Measurements from ENCODE around the gene INHBA. TPM values are rescaled to one million over a fixed set of nuclear protein-coding genes. Genes with fewer than 3 reads are reported as not detected.

Gene INHBA
- total and polyA plus RNA-seq, 2 donors (not counting 3 experiments of a cell fraction or from before 2014, with no cell fraction given), result 22.9 to 23.2 TPM

DNA sequence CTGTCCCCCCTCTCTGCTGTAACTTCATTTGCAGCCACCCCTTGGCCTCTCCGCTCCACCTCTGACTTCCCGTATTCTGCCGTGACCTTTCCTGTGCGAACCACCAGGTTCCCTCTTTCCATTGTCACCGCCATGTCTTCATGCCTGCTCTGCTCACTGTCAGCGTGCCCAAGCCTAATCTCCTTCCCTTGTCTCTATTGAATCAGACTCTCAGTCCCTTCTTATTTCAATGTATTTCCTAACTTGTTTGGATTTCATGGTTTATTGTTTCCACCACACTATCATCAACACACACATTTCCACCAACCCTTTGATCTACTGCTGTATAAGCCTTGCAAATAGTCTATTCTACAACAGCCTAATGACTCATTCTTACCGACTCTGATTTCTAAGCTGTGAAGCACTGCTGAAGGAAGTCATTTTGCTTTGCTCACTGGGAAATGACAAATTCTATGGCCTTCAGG is 30.0 kb upstream of the INHBA start:
- BruUV-seq (replicated peaks), result no TSS peak
- H3K36me3 ChIP-seq (ENCODE audit: control insufficient read depth in 2 of 2, extremely low read depth in 1 of 2, insufficient read depth in 2 of 2, low read length in 2 of 2), result no peaks in the 10 kb centered on the region
- no peaks in the 10 kb centered on the region for H3K79me2 ChIP-seq (ENCODE audit: control insufficient read depth, insufficient read depth, low read length)
- intact Hi-C loops (cut with micrococcal nuclease) (loop anchor here (1.0 to 5.0 kb wide), 4 partner anchors 1128 to 1836 kb away; no protein-coding TSS in a partner anchor), dilution Hi-C loops (cut with MboI; ENCODE audit: extremely low pct_ligation_motif_present, low sequenced_read_pairs) (no loop called here)
- H3K9ac ChIP-seq (replicated peaks; ENCODE audit: extremely low read depth, insufficient read depth, low read length), result no peak overlapping the region
- DNase-seq (ENCODE audit: low read depth, low spot score) (peak; percentile 62), FAIRE-seq (peak; percentile 21)
- TF ChIP-seq JUN (IDR thresholded peaks at IDR 0.05; ENCODE audit: borderline replicate concordance, insufficient read depth, insufficient read length, low read depth), result peak; percentile 53
- TF ChIP-seq, protein P1, sequence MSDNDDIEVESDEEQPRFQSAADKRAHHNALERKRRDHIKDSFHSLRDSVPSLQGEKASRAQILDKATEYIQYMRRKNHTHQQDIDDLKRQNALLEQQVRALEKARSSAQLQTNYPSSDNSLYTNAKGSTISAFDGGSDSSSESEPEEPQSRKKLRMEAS (IDR thresholded peaks at IDR 0.05; ENCODE audit: insufficient read depth, insufficient read length), result no peak
- TF ChIP-seq FOS (IDR thresholded peaks at IDR 0.05; ENCODE audit: borderline replicate concordance, insufficient read depth, low read length), result peak; percentile 50
- peak; percentile 37 for TF ChIP-seq GATA2 (IDR thresholded peaks at IDR 0.05; ENCODE audit: insufficient read depth, insufficient read length, low read depth, low read length)
- TF ChIP-seq, protein P2, sequence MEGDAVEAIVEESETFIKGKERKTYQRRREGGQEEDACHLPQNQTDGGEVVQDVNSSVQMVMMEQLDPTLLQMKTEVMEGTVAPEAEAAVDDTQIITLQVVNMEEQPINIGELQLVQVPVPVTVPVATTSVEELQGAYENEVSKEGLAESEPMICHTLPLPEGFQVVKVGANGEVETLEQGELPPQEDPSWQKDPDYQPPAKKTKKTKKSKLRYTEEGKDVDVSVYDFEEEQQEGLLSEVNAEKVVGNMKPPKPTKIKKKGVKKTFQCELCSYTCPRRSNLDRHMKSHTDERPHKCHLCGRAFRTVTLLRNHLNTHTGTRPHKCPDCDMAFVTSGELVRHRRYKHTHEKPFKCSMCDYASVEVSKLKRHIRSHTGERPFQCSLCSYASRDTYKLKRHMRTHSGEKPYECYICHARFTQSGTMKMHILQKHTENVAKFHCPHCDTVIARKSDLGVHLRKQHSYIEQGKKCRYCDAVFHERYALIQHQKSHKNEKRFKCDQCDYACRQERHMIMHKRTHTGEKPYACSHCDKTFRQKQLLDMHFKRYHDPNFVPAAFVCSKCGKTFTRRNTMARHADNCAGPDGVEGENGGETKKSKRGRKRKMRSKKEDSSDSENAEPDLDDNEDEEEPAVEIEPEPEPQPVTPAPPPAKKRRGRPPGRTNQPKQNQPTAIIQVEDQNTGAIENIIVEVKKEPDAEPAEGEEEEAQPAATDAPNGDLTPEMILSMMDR (IDR thresholded peaks at IDR 0.05; ENCODE audit: extremely low read depth in 1 of 2, insufficient read depth in 1 of 2, low read depth in 1 of 2, low read length in 2 of 2), result no peak
- H3K4me3 ChIP-seq (replicated peaks in 1 of 3; ENCODE audit: insufficient read depth in 1 of 3, low read depth in 1 of 3, low read length in 3 of 3), result no peak overlapping the region
- no peak overlapping the region for H3K27ac ChIP-seq (ENCODE audit: insufficient read depth, low read depth, low read length)
- H3K4me2 ChIP-seq (ENCODE audit: insufficient read depth, low read length), result no peak overlapping the region
- no peaks in the 10 kb centered on the region for H3K9me1 ChIP-seq (replicated peaks; ENCODE audit: control insufficient read depth, extremely low read depth, insufficient read depth, low read length)
- H3K4me1 ChIP-seq (ENCODE audit: control insufficient read depth, extremely low read depth, insufficient read depth, low read length), result no peaks in the 10 kb centered on the region
- H4K20me1 ChIP-seq (replicated peaks; ENCODE audit: control insufficient read depth, extremely low read depth, insufficient read depth, low read length), result no peaks in the 10 kb centered on the region
- ChIA-PET CTCF (interaction anchor here (0.6 to 1.9 kb wide), 10 partner anchors 18 to 1904 kb away, joined by 3 to 26 read pairs (median 4); partner anchors contain the start of gene SUGCT), POLR2A (no interaction called here)
- H3K27me3 ChIP-seq (ENCODE audit: control insufficient read depth in 2 of 2, insufficient read depth in 2 of 2, low read length in 2 of 2), result peaks cover 2 to 3% of the 10 kb centered on the region in 2 experiments
- peak overlapping the region; percentile 3 for H2AFZ ChIP-seq (ENCODE audit: low read depth, low read length)
- H3K9me3 ChIP-seq (replicated peaks; ENCODE audit: control insufficient read depth, insufficient read depth, low read length), result no peaks in the 10 kb centered on the region
